GM23338 (cell line): ENCODE data around the gene TMEM8B. TPM values are rescaled to one million over a fixed set of nuclear protein-coding genes. Genes with fewer than 3 reads are reported as not detected.
A peak's percentile ranks its signal among the peaks of the same experiment; 100 is the strongest.

Source experiments
- ATAC-seq: fragments of 200-7000 bp; cut with Tn5 transposase; 3 replicates; pipeline ENCODE4 v1.9.1; 2020
- DNase-seq: peaks from one replicate; pipeline ENCODE4 v3.0.0-alpha.2; 2015; ENCODE audit warnings: low spot score
- H2AFZ ChIP-seq: fragments of 200-600 bp; sonication (generic); 2 replicates; pipeline ENCODE4 v1.8.0; 2016; ENCODE audit warnings: antibody characterized with exemption, mild to moderate bottlenecking, moderate library complexity
- H3F3A ChIP-seq: fragments of 200-600 bp; sonication (generic); replicated peaks from 2 replicates; pipeline ENCODE4 v1.8.0; 2017; ENCODE audit warnings: antibody characterized with exemption, mixed run types, low read depth
- H3K27ac ChIP-seq: fragments of 200-600 bp; sonication (generic); 2 replicates; pipeline ENCODE4 v1.6.1; 2016; ENCODE audit warnings: low read depth
- H3K27me3 ChIP-seq: fragments of 200-600 bp; sonication (generic); 2 replicates; pipeline ENCODE4 v1.8.0; 2016; ENCODE audit warnings: mild to moderate bottlenecking, mixed run types, moderate library complexity; ENCODE audit not compliant: insufficient read depth
- H3K36me3 ChIP-seq: fragments of 200-600 bp; sonication (generic); 2 replicates; pipeline ENCODE4 v1.8.0; 2016; ENCODE audit warnings: mild to moderate bottlenecking; ENCODE audit not compliant: insufficient read depth
- H3K4me1 ChIP-seq: fragments of 200-600 bp; sonication (generic); 2 replicates; pipeline ENCODE4 v1.8.0; 2016; ENCODE audit warnings: mild to moderate bottlenecking, moderate library complexity; ENCODE audit not compliant: insufficient read depth
- H3K4me2 ChIP-seq: fragments of 200-600 bp; sonication (generic); 2 replicates; pipeline ENCODE4 v1.7.1; 2017; ENCODE audit warnings: mixed run types
- H3K4me3 ChIP-seq: fragments of 200-600 bp; sonication (generic); 2 replicates; pipeline ENCODE4 v1.6.1; 2016; ENCODE audit warnings: mixed run types
- H3K79me2 ChIP-seq: fragments of 200-600 bp; sonication (generic); replicated peaks from 2 replicates; pipeline ENCODE4 v1.8.0; 2017; ENCODE audit warnings: mild to moderate bottlenecking; ENCODE audit not compliant: insufficient read depth
- H3K9me2 ChIP-seq: fragments of 200-600 bp; sonication (generic); 2 replicates; pipeline ENCODE4 v1.8.0; 2017; ENCODE audit not compliant: insufficient read depth
- H4K20me1 ChIP-seq: fragments of 200-600 bp; sonication (generic); replicated peaks from 2 replicates; pipeline ENCODE4 v1.8.0; 2017; ENCODE audit warnings: mild to moderate bottlenecking; ENCODE audit not compliant: insufficient read depth
- H3K27ac Mint-ChIP-seq: 2 replicates; pipeline ENCODE4 v1.8.0; 2020; ENCODE audit warnings: inconsistent platforms, mild to moderate bottlenecking, moderate library complexity, mixed read lengths
- H3K27me3 Mint-ChIP-seq: 3 replicates; pipeline ENCODE4 v1.8.0; 2022; ENCODE audit warnings: low read depth, mild to moderate bottlenecking, moderate library complexity, mixed read lengths, inconsistent platforms; ENCODE audit not compliant: insufficient read depth, poor library complexity
- H3K36me3 Mint-ChIP-seq: 3 replicates; pipeline ENCODE4 v1.8.0; 2021; ENCODE audit warnings: low read depth, mild to moderate bottlenecking, inconsistent platforms, moderate library complexity, mixed read lengths
- H3K4me1 Mint-ChIP-seq: 3 replicates; pipeline ENCODE4 v1.8.0; 2020; ENCODE audit warnings: mild to moderate bottlenecking, inconsistent platforms, mixed read lengths
- H3K4me3 Mint-ChIP-seq: 3 replicates; pipeline ENCODE4 v1.8.0; 2021; ENCODE audit warnings: moderate library complexity, mild to moderate bottlenecking, inconsistent platforms, mixed read lengths
- H3K9me3 Mint-ChIP-seq: 3 replicates; pipeline ENCODE4 v1.8.0; 2020; ENCODE audit warnings: moderate library complexity, mild to moderate bottlenecking, inconsistent platforms, mixed read lengths
- CREB1 ChIP-seq: fragments of 250-450 bp; sonication (Bioruptor Pico); IDR thresholded peaks from 2 replicates; pipeline ENCODE4 v1.5.0; 2020; ENCODE audit warnings: low read depth, mild to moderate bottlenecking, moderate library complexity
- CTCF ChIP-seq, 2 experiments: fragments of 200-600 bp in 1 of 2; sonication (generic) in 1 of 2; conservative IDR thresholded peaks; 2 replicates each; pipeline versions ENCODE4 v1.5.1 to v1.6.1; 2016 to 2017; ENCODE audit warnings: antibody characterized with exemption in 2 of 2, low read depth in 2 of 2, mild to moderate bottlenecking in 2 of 2, moderate library complexity in 1 of 2
- ETS1 ChIP-seq: IDR thresholded peaks from 2 replicates; pipeline ENCODE4 v1.6.1; 2016; ENCODE audit warnings: antibody characterized with exemption
- EZH2 ChIP-seq: fragments of 200-600 bp; sonication (generic); IDR thresholded peaks from one replicate; pipeline ENCODE4 v1.8.0; 2017; ENCODE audit warnings: antibody characterized with exemption, mild to moderate bottlenecking, low read depth; ENCODE audit not compliant: unreplicated experiment
- EZH2phosphoT487 ChIP-seq: fragments of 200-600 bp; sonication (generic); IDR thresholded peaks from one replicate; pipeline ENCODE4 v1.8.1; 2018; ENCODE audit warnings: antibody characterized with exemption; ENCODE audit not compliant: unreplicated experiment
- JUNB ChIP-seq: IDR thresholded peaks from one replicate; pipeline ENCODE4 v1.6.1; 2016; ENCODE audit warnings: antibody characterized with exemption; ENCODE audit not compliant: unreplicated experiment
- NANOG ChIP-seq: IDR thresholded peaks from 2 replicates; pipeline ENCODE4 v1.6.1; 2016; ENCODE audit warnings: antibody characterized with exemption, borderline replicate concordance
- POLR2AphosphoS5 ChIP-seq: IDR thresholded peaks from 2 replicates; pipeline ENCODE4 v1.6.1; 2016; ENCODE audit warnings: antibody characterized with exemption, low read depth
- REST ChIP-seq: IDR thresholded peaks from one replicate; pipeline ENCODE4 v1.6.1; 2018; ENCODE audit warnings: antibody characterized with exemption; ENCODE audit not compliant: unreplicated experiment
- STAT1 ChIP-seq: IDR thresholded peaks from one replicate; pipeline ENCODE4 v1.6.1; 2016; ENCODE audit warnings: antibody characterized with exemption; ENCODE audit not compliant: unreplicated experiment
- ZNF114 ChIP-seq: fragments of 250-450 bp; sonication (Bioruptor Pico); IDR thresholded peaks from 2 replicates; pipeline ENCODE4 v1.5.0; 2020; ENCODE audit warnings: mild to moderate bottlenecking, moderate library complexity
- ZNF331 ChIP-seq: fragments of 250-450 bp; sonication (Bioruptor Pico); IDR thresholded peaks from 2 replicates; pipeline ENCODE4 v1.5.0; 2020; ENCODE audit warnings: low read depth, mild to moderate bottlenecking, moderate library complexity
- ZNF462 ChIP-seq: fragments of 250-450 bp; sonication (Bioruptor Pico); IDR thresholded peaks from 2 replicates; pipeline ENCODE4 v1.5.0; 2020; ENCODE audit warnings: mild to moderate bottlenecking, moderate library complexity
- polyA plus RNA-seq: library from polyadenylated mRNA; unstranded; fragments of >200 nt; fragmentation: Nextera tagmentation; extraction: Ambion mirVana; gene quantifications from 2 replicates; pipeline ENCODE4 v1.2.1, GENCODE V29; 2016
- total RNA-seq: library from RNA; depleted of rRNA; stranded (reverse); fragments of >200 nt; shearing (Covaris generic); gene quantifications from 2 replicates; pipeline ENCODE4 v1.2.3, GENCODE V29; 2014

The TMEM8B gene
- total and polyA plus RNA-seq, 2 experiments from 2014 or later, result 4.2 to 5.5 TPM

- H3F3A ChIP-seq, result 0 out of 2 replicates have a peak, but pooled peaks cover 6% of the 10 kb centered on the region
- H3K9me3 Mint-ChIP-seq, result no peaks in the 10 kb centered on the region; the same call in 2 of the 3 replicates
- H3K36me3 Mint-ChIP-seq, result no peaks in the 10 kb centered on the region
- no peaks in the 10 kb centered on the region for H3K27me3 ChIP-seq
- H4K20me1 ChIP-seq, result no peaks in the 10 kb centered on the region
- H3K4me1 Mint-ChIP-seq, result peaks cover 25% of the 10 kb centered on the region
- no peaks in the 10 kb centered on the region for H3K9me2 ChIP-seq
- H3K27ac ChIP-seq, result peak within 1 kb of the TSS; percentile 95
- TF ChIP-seq STAT1, result no peak
- no peak for TF ChIP-seq REST
- no peak for TF ChIP-seq NANOG
- no peak for TF ChIP-seq JUNB
- TF ChIP-seq ZNF114 (CRISPR knock-in tag), result no peak
- TF ChIP-seq ZNF462 (CRISPR knock-in tag), result no peak
- TF ChIP-seq ZNF331 (CRISPR knock-in tag), result no peak
- TF ChIP-seq EZH2phosphoT487, result no peak
- no peak for TF ChIP-seq ETS1
- no peak for TF ChIP-seq CTCF (conservative IDR thresholded peaks at IDR 0.05; ENCODE audit: low read depth in 2 of 2)
- no peak for TF ChIP-seq EZH2
- no peak; the same call in 1 of the 2 replicates for TF ChIP-seq POLR2AphosphoS5
- no peak for TF ChIP-seq CREB1
- ATAC-seq (peak; percentile 58), DNase-seq (peak; percentile 93)
- peaks cover 11% of the 10 kb centered on the region for H3K27me3 Mint-ChIP-seq
- H3K4me3 ChIP-seq, result peak within 1 kb of the TSS; percentile 88
- no peaks in the 10 kb centered on the region for H3K79me2 ChIP-seq
- peak within 1 kb of the TSS; percentile 100 for H2AFZ ChIP-seq
- no peaks in the 10 kb centered on the region for H3K36me3 ChIP-seq
- H3K4me3 Mint-ChIP-seq, result peak within 1 kb of the TSS; percentile 85
- peaks cover 15% of the 10 kb centered on the region for H3K4me1 ChIP-seq
- H3K27ac Mint-ChIP-seq, result peak within 1 kb of the TSS; percentile 87
- H3K4me2 ChIP-seq, result peak within 1 kb of the TSS; percentile 99
These were observed 328 bp upstream of the TMEM8B start, which contains the start of gene FAM221B for GRCh38 chr9:35828716-35829083. FAM221B (minus strand) TSS chr9:35828732; CDS start chr9:35826161, 2,571 bp downstream.
